Right cardiac atrium (tissue), 5 donors: ENCODE data around the gene FYB2. TPM values are rescaled to one million over a fixed set of nuclear protein-coding genes. Genes with fewer than 3 reads are reported as not detected.

Experiments
- ATAC-seq, 2 donors: fragments of 200-7000 bp; cut with Tn5 transposase; one replicate each; pipeline versions ENCODE4 v1.8.0 to v1.9.1; 2020; ENCODE audit warnings: moderate library complexity in 2 of 2, mild to moderate bottlenecking in 1 of 2
- DNase-seq, 3 donors: peaks; one replicate each; pipeline ENCODE4 v3.0.0-alpha.2; 2020
- H3K27ac ChIP-seq: one replicate; pipeline ENCODE4 v1.5.1; 2013; ENCODE audit warnings: mild to moderate bottlenecking, low read length, control low read depth, moderate library complexity
- H3K27me3 ChIP-seq: one replicate; pipeline ENCODE4 v1.6.1; 2013; ENCODE audit not compliant: control insufficient read depth, insufficient read depth
- H3K4me1 ChIP-seq: one replicate; pipeline ENCODE4 v1.6.1; 2013; ENCODE audit warnings: low read length; ENCODE audit not compliant: control insufficient read depth, insufficient read depth
- H3K4me3 ChIP-seq: one replicate; pipeline ENCODE4 v1.5.1; 2013; ENCODE audit warnings: low read length, control low read depth
- H3K9me3 ChIP-seq: one replicate; pipeline ENCODE4 v1.6.1; 2013; ENCODE audit warnings: low read length; ENCODE audit not compliant: control insufficient read depth
- WGBS: extraction: QIAGEN DNeasy Blood & Tissue Kit; methylation state at CpG from one replicate; pipeline ENCODE4 v1.1.7; 2013; 5-methylcytosine and 5-hydroxymethylcytosine counted together
- intact Hi-C, 4 donors: fragments of 100-400 bp; cut with DNase I; formaldehyde crosslinking; loops; one replicate each; pipeline versions ENCODE4 v1.11.0 to v1.14.0; 2022 to 2023
- polyA plus RNA-seq: library from polyadenylated mRNA; stranded (reverse); fragments of 200-250 nt; gene quantifications from one replicate; pipeline ENCODE4 v1.2.3, GENCODE V29; 2013
- total RNA-seq, 4 donors: library from RNA; stranded (reverse); fragmentation: NEBNext Ultra II Directional; extraction: Animal tissue kit (Norgen Biotek cat#: 25700); gene quantifications; one replicate each; pipeline ENCODE4 v1.2.1, GENCODE V29; 2021
- donor health status: healthy with polysubstance abuse.
- donor health status: DM: no; HTN: yes; CAD: no.
- donor health status: DM: no; HTN: no; CAD: no.
- donor health status: DM: no; HTN: yes; CAD: no; lungs with severe emphysema.
- donor health status: DM: yes; HTN: yes; CAD: no.

The FYB2 gene
- total and polyA plus RNA-seq, 5 donors = 0.14 to 0.79 (median 0.69) TPM; not detected in 1

- DNase-seq = no peak
- Histone ChIP-seq H3K4me3 (no peak overlapping the region), H3K27ac (no peak overlapping the region), H3K9me3 (no peaks in the 10 kb centered on the region), H3K4me1 (no peaks in the 10 kb centered on the region), H3K27me3 (no peaks in the 10 kb centered on the region)
- 85% methylated on average over 3 of the region's 3 CpGs for WGBS
- intact Hi-C loops = no loop called here
- no peak for ATAC-seq
Measured at GRCh38 chr1:56771717-56772116, 47.5 kb downstream of the FYB2 start.

DNA sequence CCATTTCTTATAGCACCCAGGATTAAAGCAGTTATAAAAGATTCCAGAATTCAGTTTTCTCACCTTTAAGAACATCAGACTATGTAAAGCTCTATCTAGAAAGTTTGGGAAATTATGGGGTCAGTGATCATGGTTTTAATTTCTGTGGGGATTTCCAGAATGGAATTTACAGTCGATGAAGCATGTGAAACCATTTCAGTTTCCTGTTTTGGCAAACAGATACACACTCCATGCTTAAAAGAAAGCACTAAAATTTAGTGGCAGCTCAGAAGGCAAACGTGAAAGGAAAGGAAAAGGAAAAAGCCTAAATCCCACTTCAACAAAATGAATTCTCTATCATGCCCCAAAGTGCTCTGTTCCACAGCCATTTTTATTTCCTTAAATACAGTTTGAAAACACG is 60.4 kb downstream of the FYB2 start:
- ATAC-seq (no peak), DNase-seq (no peak)
- Histone ChIP-seq H3K9me3 (no peaks in the 10 kb centered on the region), H3K27ac (no peak overlapping the region), H3K27me3 (no peaks in the 10 kb centered on the region), H3K4me1 (peaks cover 2% of the 10 kb centered on the region), H3K4me3 (no peak overlapping the region)
- 41% methylated on average over 3 of the region's 3 CpGs for WGBS
- intact Hi-C loops = no loop called here

DNA sequence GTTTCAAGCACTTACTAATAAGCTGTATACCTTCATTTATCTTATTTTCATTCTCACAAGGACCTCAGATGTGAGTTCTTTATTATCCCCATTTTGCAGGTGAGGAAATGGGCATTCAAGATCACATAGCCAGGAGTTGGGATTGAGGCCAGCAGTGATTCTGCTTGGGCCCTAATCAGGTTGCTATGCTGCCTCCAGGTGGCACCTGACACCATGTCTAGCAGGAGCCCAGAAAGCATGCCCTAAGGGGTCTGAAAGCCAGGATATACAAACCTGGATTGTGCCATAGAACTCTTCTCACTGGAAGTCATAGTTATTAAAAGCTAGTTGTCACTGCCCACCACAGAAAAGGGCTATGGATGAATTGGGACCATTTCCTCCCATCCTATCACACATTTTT is 61.1 kb downstream of the FYB2 start:
- DNase-seq (peak; percentile 13 to 48 (median 41)), ATAC-seq (peak; percentile 14 to 52)
- intact Hi-C loops = no loop called here
- no peak overlapping the region for H3K4me3 ChIP-seq
- H3K4me1 ChIP-seq = peaks cover 2% of the 10 kb centered on the region
- no peak overlapping the region for H3K27ac ChIP-seq
- H3K27me3 ChIP-seq = no peaks in the 10 kb centered on the region
- no peaks in the 10 kb centered on the region for H3K9me3 ChIP-seq

DNA sequence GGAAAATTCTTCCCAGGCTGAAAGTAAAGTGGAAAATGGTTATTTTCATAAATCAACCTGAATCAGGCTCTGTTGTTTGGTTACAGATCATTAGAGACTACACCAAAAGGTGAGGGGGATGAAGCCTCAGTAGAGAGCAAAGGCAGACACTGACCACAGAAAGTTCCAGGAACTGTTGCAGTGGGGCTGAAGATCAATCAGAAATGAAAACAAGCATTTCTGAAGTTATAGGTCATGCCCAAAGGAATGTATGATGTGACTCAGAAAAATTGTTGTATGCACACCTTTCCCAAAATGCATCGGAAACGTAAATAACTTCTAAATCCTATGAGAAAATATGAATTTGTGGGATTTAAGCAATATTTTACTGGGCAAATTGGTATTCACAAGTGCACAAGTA is 63.3 kb downstream of the FYB2 start:
- DNase-seq (no peak), ATAC-seq (no peak)
- Histone ChIP-seq H3K27me3 (no peaks in the 10 kb centered on the region), H3K27ac (no peak overlapping the region), H3K4me3 (no peak overlapping the region), H3K9me3 (no peaks in the 10 kb centered on the region), H3K4me1 (peaks cover 2% of the 10 kb centered on the region)
- intact Hi-C loops = no loop called here
- 96% methylated on average over 2 of the region's 2 CpGs for WGBS

DNA sequence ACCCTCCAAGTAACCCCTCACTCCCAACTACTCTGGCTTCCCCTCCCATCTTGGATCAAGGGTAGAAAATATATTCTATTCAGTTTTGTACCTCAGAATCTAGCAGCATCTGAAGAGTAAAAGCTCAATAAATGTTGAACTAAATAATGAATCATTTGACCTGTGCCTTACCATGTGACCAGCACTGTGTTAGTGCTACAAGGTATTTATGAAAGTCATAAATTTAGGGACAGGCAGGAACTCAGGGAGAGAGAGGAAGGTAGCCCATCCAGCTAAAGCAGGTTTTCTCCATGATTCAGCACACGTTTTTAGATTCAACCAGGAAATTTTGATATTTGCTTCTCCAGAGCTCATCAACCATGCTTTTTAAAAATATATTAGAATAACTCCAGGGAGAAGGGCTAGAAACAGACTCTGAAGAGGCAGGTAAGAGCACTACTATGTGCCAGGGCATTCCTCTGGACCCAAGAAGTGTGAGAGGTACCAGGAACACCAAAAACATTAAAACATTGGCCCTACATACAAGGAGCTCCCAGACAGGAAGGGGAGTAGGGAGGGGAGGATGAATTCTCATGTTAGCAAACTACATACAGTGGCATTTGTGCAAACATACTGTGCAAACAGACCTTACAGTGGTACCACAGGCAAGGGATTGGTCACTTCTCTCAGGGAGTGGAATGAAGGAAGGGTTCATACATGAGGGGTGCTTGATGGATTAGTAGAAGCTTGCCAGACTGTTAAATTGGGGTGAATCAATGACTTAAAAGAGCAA is 64.3 kb downstream of the FYB2 start:
- Histone ChIP-seq H3K27ac (no peak overlapping the region), H3K27me3 (no peaks in the 10 kb centered on the region), H3K4me3 (no peak overlapping the region), H3K4me1 (peaks cover 2% of the 10 kb centered on the region), H3K9me3 (no peaks in the 10 kb centered on the region)
- no peak for ATAC-seq
- intact Hi-C loops = no loop called here
- no peak for DNase-seq
- 66% methylated on average over 1 of the region's 1 CpG for WGBS

- H3K27ac ChIP-seq = no peak overlapping the region
- DNase-seq (no peak), ATAC-seq (no peak)
- intact Hi-C loops = no loop called here
- no peak overlapping the region for H3K4me3 ChIP-seq
- WGBS = 73% methylated on average over 3 of the region's 3 CpGs
- H3K27me3 ChIP-seq = no peaks in the 10 kb centered on the region
- no peaks in the 10 kb centered on the region for H3K9me3 ChIP-seq
- no peaks in the 10 kb centered on the region for H3K4me1 ChIP-seq
Measured at GRCh38 chr1:56745231-56745630, 74.0 kb downstream of the FYB2 start.

DNA sequence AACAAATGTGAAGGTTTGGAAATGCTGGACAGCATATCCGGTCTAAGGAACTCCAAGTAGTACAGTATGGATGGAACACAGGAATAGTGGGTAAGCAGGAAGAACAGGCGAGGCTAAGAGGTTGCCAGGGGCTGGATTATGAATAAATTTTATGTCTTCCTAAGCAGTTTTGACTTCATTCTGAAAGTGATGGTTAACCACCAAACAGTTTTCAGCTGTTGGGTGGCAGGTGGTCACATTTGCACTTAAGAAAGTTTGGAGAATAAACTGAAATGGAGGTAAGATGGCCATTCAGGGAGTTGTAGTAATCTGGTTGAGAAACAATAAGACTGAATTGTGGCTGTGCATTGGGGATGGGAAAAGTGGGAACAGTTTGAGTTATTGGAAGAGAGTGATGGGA is 90.2 kb downstream of the FYB2 start:
- H3K27me3 ChIP-seq = no peaks in the 10 kb centered on the region
- WGBS = 87% methylated on average over 2 of the region's 2 CpGs
- H3K27ac ChIP-seq = no peak overlapping the region
- H3K4me3 ChIP-seq = no peak overlapping the region
- no peaks in the 10 kb centered on the region for H3K9me3 ChIP-seq
- H3K4me1 ChIP-seq = no peaks in the 10 kb centered on the region
- no peak for DNase-seq
- intact Hi-C loops = no loop called here
- ATAC-seq = no peak

DNA sequence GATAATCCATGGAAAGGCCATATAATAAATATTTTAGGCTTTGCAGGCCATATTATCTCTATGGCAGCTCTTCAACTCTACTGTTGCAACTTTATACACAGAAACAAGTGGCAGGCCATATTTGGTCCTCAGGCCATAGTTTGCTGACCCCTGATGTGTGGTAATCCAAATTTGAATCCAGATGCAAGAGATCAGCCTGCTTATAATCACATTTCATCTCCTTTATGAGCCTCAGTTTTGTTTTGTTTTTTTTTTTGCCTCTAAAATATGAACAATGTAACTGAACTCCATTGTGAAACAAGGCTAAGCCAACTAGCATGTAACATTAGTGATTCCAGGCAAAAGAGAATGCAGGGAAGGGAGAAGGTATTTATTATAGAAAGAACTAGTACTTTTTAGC is 92.5 kb downstream of the FYB2 start:
- H3K27me3 ChIP-seq = no peaks in the 10 kb centered on the region
- ATAC-seq = no peak
- intact Hi-C loops = no loop called here
- no peak for DNase-seq
- H3K4me1 ChIP-seq = no peaks in the 10 kb centered on the region
- H3K27ac ChIP-seq = no peak overlapping the region
- no peaks in the 10 kb centered on the region for H3K9me3 ChIP-seq
- H3K4me3 ChIP-seq = no peak overlapping the region

- 56% methylated on average over 1 of the region's 1 CpG for WGBS
- ATAC-seq (no peak), DNase-seq (no peak)
- Histone ChIP-seq H3K4me1 (no peaks in the 10 kb centered on the region), H3K9me3 (no peaks in the 10 kb centered on the region), H3K4me3 (no peak overlapping the region), H3K27ac (no peak overlapping the region), H3K27me3 (no peaks in the 10 kb centered on the region)
- intact Hi-C loops = loop anchor here in 1 of 4 donors (10.0 kb wide), 1 partner anchor 1434 kb away; no protein-coding TSS in a partner anchor
Measured at GRCh38 chr1:56719171-56719570, 100.0 kb downstream of the FYB2 start.

DNA sequence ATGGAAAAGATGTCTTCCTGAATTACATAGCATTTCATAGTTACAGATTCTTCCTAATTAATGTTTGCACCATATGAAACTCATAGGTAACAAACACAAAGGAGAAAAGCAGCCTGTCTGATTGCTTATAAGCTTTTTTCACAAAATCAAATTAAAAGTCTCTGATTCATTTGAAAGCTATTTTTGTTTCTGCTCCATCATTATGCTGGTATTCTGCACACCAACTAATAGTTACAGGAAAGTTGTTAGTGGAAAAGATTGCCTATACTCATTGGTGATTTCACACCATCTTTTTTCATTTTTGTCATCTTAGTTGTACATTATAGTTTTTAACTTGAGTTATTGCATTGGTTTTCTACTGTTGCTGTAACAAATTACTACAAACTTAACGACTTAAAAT is 104.0 kb downstream of the FYB2 start:
- 49% methylated on average over 1 of the region's 1 CpG for WGBS
- Histone ChIP-seq H3K4me1 (no peaks in the 10 kb centered on the region), H3K27ac (no peak overlapping the region), H3K27me3 (no peaks in the 10 kb centered on the region), H3K9me3 (no peaks in the 10 kb centered on the region), H3K4me3 (no peak overlapping the region)
- no peak for ATAC-seq
- no peak for DNase-seq
- intact Hi-C loops = loop anchor here in 1 of 4 donors (10.0 kb wide), 1 partner anchor 1430 kb away; no protein-coding TSS in a partner anchor

- Histone ChIP-seq H3K27ac (no peak overlapping the region), H3K4me1 (no peaks in the 10 kb centered on the region)
- WGBS = 72% methylated on average over 1 of the region's 1 CpG
Measured at GRCh38 chr1:56713112-56713511, 106.1 kb downstream of the FYB2 start.

More at GRCh38 chr1:56713112-56713511, 106.1 kb downstream of the FYB2 start:
- Histone ChIP-seq H3K4me3 (no peak overlapping the region), H3K9me3 (no peaks in the 10 kb centered on the region), H3K27me3 (no peaks in the 10 kb centered on the region)
- intact Hi-C loops = loop anchor here in 1 of 4 donors (10.0 kb wide), 1 partner anchor 1428 kb away; no protein-coding TSS in a partner anchor
- DNase-seq (no peak), ATAC-seq (no peak)
